Liver (tissue), 3 donors: ENCODE data around the gene DGCR2.

Experiments used
- CTCF ChIP-seq: fragments of 150-350 bp; IDR thresholded peaks from 2 replicates; pipeline ENCODE4 v1.5.1; 2017; ENCODE audit warnings: improper control_type of control experiment, low read depth, low read length; ENCODE audit not compliant: missing input control
- FOXA1 ChIP-seq: IDR thresholded peaks from 2 replicates; pipeline ENCODE4 v1.6.1; 2016; ENCODE audit warnings: antibody characterized with exemption
- JUND ChIP-seq, 2 donors: IDR thresholded peaks; 2 replicates each; pipeline ENCODE4 v1.6.1; 2016; ENCODE audit warnings: antibody characterized with exemption in 2 of 2
- RAD21 ChIP-seq, 2 donors: IDR thresholded peaks; 2 replicates each; pipeline ENCODE4 v1.6.1; 2016; ENCODE audit warnings: antibody characterized with exemption in 2 of 2, mild to moderate bottlenecking in 2 of 2
- REST ChIP-seq: IDR thresholded peaks from 2 replicates; pipeline ENCODE4 v1.6.1; 2016; ENCODE audit warnings: antibody characterized with exemption, mild to moderate bottlenecking
- RXRA ChIP-seq, 2 donors: IDR thresholded peaks; 2 replicates each; pipeline ENCODE4 v1.6.1; 2017 to 2018; ENCODE audit warnings: antibody characterized with exemption in 2 of 2, mild to moderate bottlenecking in 1 of 2
- ZBTB33 ChIP-seq: IDR thresholded peaks from 2 replicates; pipeline ENCODE4 v1.6.1; 2016; ENCODE audit warnings: antibody characterized with exemption
- donor health status: healthy.
- donor health status: healthy.

- TF ChIP-seq CTCF (no peak), RAD21 (IDR thresholded peaks at IDR 0.05) (no peak), FOXA1 (no peak), RXRA (IDR thresholded peaks at IDR 0.05) (no peak), REST (no peak), ZBTB33 (no peak), JUND (IDR thresholded peaks at IDR 0.05) (no peak)
Measured at GRCh38 chr22:19110646-19111045, 11.6 kb downstream of the DGCR2 start.
